B cell (primary cell): ENCODE measurements around the gene CTNNA2.

Experiments
- EZH2 ChIP-seq: IDR thresholded peaks from 2 replicates; pipeline ENCODE4 v1.6.1; 2012; ENCODE audit warnings: borderline replicate concordance, low read depth, mild to moderate bottlenecking, moderate library complexity, low read length; ENCODE audit not compliant: insufficient read depth, poor library complexity, severe bottlenecking
- TF ChIP-seq, protein P1 (sequence below): fragments of 200-600 bp; IDR thresholded peaks from one replicate; pipeline ENCODE4 v1.8.0; 2022; ENCODE audit warnings: antibody characterized with exemption, mild to moderate bottlenecking

- TF ChIP-seq, protein P1, sequence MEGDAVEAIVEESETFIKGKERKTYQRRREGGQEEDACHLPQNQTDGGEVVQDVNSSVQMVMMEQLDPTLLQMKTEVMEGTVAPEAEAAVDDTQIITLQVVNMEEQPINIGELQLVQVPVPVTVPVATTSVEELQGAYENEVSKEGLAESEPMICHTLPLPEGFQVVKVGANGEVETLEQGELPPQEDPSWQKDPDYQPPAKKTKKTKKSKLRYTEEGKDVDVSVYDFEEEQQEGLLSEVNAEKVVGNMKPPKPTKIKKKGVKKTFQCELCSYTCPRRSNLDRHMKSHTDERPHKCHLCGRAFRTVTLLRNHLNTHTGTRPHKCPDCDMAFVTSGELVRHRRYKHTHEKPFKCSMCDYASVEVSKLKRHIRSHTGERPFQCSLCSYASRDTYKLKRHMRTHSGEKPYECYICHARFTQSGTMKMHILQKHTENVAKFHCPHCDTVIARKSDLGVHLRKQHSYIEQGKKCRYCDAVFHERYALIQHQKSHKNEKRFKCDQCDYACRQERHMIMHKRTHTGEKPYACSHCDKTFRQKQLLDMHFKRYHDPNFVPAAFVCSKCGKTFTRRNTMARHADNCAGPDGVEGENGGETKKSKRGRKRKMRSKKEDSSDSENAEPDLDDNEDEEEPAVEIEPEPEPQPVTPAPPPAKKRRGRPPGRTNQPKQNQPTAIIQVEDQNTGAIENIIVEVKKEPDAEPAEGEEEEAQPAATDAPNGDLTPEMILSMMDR, result no peak
- no peak for TF ChIP-seq EZH2
Observed at GRCh38 chr2:79915455-79915854, 402.6 kb downstream of the CTNNA2 start.
